Panc1 (cell line): Measurements from ENCODE around the gene NPIPB13.
"Not testable (repeated sequence)": the region's sequence is repeated elsewhere in the genome, so short reads cannot be mapped to it uniquely, and the experiment has no call there.

Experiments used
- POLR2AphosphoS5 ChIP-seq: IDR thresholded peaks from 2 replicates; pipeline ENCODE4 v1.6.1; 2012; ENCODE audit warnings: mild to moderate bottlenecking, low read depth, low read length, moderate library complexity
- SIN3A ChIP-seq: IDR thresholded peaks from 2 replicates; pipeline ENCODE4 v1.6.1; 2012; ENCODE audit warnings: low read depth, mild to moderate bottlenecking, low read length, moderate library complexity, borderline replicate concordance; ENCODE audit not compliant: insufficient read depth
- TCF7L2 ChIP-seq: IDR thresholded peaks from 2 replicates; pipeline ENCODE4 v1.6.1; 2011; ENCODE audit warnings: mild to moderate bottlenecking, low read depth, low read length, inconsistent platforms
- TF ChIP-seq, protein P1 (sequence below): fragments of 450-650 bp; IDR thresholded peaks from 2 replicates; pipeline ENCODE4 v1.5.1; 2017; ENCODE audit warnings: mild to moderate bottlenecking
- TF ChIP-seq, protein P2 (sequence below), 2 experiments: IDR thresholded peaks; 2 replicates each; pipeline ENCODE4 v1.6.1; 2011 to 2012; ENCODE audit warnings: low read depth in 2 of 2, control low read depth in 1 of 2, low read length in 1 of 2, mild to moderate bottlenecking in 1 of 2, moderate library complexity in 1 of 2; ENCODE audit not compliant: insufficient read depth in 1 of 2

DNA sequence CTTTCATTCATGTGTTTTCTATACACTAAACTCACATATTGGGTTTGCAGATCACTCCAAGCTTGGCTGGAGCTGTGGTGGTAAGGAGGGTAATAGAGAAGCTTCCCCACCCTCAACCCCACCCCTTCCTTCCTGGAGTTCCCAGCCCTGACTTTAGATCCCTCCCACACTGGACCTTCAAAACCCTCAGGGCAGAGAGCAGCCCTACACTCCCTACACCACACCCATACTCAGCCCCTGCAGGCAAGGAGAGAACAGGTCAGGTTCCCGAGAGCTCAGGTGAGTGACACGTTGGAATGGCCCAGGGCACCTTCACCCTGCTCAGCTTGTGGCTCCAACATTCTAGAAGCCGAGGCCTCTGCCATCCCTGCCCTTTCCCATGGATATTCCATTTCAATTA lies 49.2 kb downstream of the NPIPB13 start, which contains the start of gene SULT1A3:
- not testable (repeated sequence) for TF ChIP-seq SIN3A, POLR2AphosphoS5, TCF7L2
- TF ChIP-seq, protein P1, sequence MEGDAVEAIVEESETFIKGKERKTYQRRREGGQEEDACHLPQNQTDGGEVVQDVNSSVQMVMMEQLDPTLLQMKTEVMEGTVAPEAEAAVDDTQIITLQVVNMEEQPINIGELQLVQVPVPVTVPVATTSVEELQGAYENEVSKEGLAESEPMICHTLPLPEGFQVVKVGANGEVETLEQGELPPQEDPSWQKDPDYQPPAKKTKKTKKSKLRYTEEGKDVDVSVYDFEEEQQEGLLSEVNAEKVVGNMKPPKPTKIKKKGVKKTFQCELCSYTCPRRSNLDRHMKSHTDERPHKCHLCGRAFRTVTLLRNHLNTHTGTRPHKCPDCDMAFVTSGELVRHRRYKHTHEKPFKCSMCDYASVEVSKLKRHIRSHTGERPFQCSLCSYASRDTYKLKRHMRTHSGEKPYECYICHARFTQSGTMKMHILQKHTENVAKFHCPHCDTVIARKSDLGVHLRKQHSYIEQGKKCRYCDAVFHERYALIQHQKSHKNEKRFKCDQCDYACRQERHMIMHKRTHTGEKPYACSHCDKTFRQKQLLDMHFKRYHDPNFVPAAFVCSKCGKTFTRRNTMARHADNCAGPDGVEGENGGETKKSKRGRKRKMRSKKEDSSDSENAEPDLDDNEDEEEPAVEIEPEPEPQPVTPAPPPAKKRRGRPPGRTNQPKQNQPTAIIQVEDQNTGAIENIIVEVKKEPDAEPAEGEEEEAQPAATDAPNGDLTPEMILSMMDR = not testable (repeated sequence)
- TF ChIP-seq, protein P2, sequence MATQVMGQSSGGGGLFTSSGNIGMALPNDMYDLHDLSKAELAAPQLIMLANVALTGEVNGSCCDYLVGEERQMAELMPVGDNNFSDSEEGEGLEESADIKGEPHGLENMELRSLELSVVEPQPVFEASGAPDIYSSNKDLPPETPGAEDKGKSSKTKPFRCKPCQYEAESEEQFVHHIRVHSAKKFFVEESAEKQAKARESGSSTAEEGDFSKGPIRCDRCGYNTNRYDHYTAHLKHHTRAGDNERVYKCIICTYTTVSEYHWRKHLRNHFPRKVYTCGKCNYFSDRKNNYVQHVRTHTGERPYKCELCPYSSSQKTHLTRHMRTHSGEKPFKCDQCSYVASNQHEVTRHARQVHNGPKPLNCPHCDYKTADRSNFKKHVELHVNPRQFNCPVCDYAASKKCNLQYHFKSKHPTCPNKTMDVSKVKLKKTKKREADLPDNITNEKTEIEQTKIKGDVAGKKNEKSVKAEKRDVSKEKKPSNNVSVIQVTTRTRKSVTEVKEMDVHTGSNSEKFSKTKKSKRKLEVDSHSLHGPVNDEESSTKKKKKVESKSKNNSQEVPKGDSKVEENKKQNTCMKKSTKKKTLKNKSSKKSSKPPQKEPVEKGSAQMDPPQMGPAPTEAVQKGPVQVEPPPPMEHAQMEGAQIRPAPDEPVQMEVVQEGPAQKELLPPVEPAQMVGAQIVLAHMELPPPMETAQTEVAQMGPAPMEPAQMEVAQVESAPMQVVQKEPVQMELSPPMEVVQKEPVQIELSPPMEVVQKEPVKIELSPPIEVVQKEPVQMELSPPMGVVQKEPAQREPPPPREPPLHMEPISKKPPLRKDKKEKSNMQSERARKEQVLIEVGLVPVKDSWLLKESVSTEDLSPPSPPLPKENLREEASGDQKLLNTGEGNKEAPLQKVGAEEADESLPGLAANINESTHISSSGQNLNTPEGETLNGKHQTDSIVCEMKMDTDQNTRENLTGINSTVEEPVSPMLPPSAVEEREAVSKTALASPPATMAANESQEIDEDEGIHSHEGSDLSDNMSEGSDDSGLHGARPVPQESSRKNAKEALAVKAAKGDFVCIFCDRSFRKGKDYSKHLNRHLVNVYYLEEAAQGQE (IDR thresholded peaks at IDR 0.05; ENCODE audit: insufficient read depth in 1 of 2, low read depth in 2 of 2, low read length in 1 of 2) = not testable (repeated sequence)
